Activated CD8-positive, alpha-beta memory T cell treated with anti-CD3 and anti-CD28 coated beads, Interleukin-2, amount 10 ng/mL, durations not matched to agents 7 days and 5 days (primary cell): ENCODE data around the gene OR7A17. TPM values are rescaled to one million over a fixed set of nuclear protein-coding genes. Genes with fewer than 3 reads are reported as not detected.

Experiments used
- ATAC-seq: fragments of 150-1000 bp; cut with Tn5 transposase; one replicate; pipeline ENCODE4 v1.10.0; 2021; ENCODE audit warnings: moderate library complexity
- CTCF ChIA-PET: fragments of 350-600 bp; sonication (Branson Sonifier 250); formaldehyde crosslinking; loops from one replicate; lab custom pipeline; 2021; ENCODE audit warnings: antibody characterized with exemption; lab: Charles Lee
- DNase-seq: peaks from one replicate; pipeline ENCODE4 v3.0.0-alpha.2; 2020
- H3K27ac Mint-ChIP-seq: one replicate; pipeline ENCODE4 v1.8.0; 2021; ENCODE audit warnings: mild to moderate bottlenecking, mixed read lengths
- H3K27me3 Mint-ChIP-seq: one replicate; pipeline ENCODE4 v1.8.0; 2021; ENCODE audit warnings: mixed read lengths
- H3K36me3 Mint-ChIP-seq: one replicate; pipeline ENCODE4 v1.8.0; 2021; ENCODE audit warnings: mild to moderate bottlenecking, mixed read lengths
- H3K4me1 Mint-ChIP-seq: one replicate; pipeline ENCODE4 v1.8.0; 2021; ENCODE audit warnings: mixed read lengths
- H3K4me3 Mint-ChIP-seq: one replicate; pipeline ENCODE4 v1.8.0; 2021; ENCODE audit warnings: mild to moderate bottlenecking, moderate library complexity, mixed read lengths
- H3K9me3 Mint-ChIP-seq: one replicate; pipeline ENCODE4 v1.8.0; 2022; ENCODE audit warnings: low read depth, mixed read lengths
- total RNA-seq, 2 experiments: library from RNA; stranded (reverse); gene quantifications; one replicate each; pipeline ENCODE4 v1.2.3, GENCODE V29; 2021

Gene OR7A17
- total RNA-seq, 2 experiments from 2014 or later, result not detected

- ATAC-seq, result no peak
- CTCF ChIA-PET, result no interaction called here
- Mint-ChIP-seq H3K9me3 (no peaks in the 10 kb centered on the region), H3K4me3 (no peak overlapping the region), H3K27ac (no peak overlapping the region), H3K36me3 (no peaks in the 10 kb centered on the region), H3K4me1 (no peaks in the 10 kb centered on the region), H3K27me3 (peaks cover 7% of the 10 kb centered on the region)
- no peak for DNase-seq
Observed at GRCh38 chr19:14840206-14840605, 45.7 kb downstream of the OR7A17 start.

DNA sequence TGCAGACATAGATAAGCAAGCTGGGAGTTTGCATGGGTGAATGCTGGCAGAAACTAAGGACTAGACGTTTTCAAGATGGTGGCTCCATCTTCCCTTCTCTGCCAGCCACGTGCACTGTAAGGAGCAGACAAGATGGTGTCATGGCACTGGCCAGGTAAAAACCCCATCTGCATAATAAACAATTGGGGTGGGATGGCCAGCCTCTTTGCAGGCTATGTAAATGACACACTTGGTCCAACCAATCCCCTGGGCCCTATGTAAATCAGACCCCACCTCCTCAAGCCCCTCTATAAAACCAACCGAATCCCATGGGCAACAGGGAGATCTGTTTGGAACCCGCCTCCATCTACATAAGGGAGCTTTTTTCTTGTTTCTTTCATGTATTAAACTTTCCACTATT is 48.5 kb downstream of the OR7A17 start:
- CTCF ChIA-PET, result no interaction called here

DNA sequence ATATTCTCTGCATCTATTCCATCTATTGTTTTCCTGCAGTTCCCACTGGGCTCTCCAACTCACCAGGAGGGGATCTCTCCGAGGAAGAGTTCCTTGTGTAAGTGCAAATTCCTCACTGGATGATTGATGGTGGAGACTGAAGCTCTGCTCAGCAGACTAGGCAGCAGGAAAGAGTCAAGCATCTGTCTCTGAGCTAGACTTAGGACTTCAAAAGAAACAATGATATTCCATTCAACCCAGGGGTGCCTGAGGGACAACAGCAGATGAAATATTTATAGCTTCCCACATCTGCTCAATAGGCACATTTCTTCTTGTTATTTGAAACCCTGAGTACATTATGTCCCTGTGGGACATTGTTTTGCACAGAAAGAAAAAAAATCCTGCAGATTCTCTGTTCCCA is 50.9 kb downstream of the OR7A17 start, which contains the start of the genes OR7A5 and OR7C1:
TSS of gene OR7A5 (minus strand) at position 175 of the 400 bp plus-strand sequence. CDS start 6,944 bp downstream, outside the sequence.
TSS of gene OR7C1 (minus strand) at position 175 of the 400 bp plus-strand sequence. CDS start 35,049 bp downstream, outside the sequence.
- Mint-ChIP-seq H3K9me3 (no peaks in the 10 kb centered on the region), H3K4me1 (no peaks in the 10 kb centered on the region), H3K27ac (no peak within 1 kb of the TSS), H3K27me3 (no peaks in the 10 kb centered on the region), H3K4me3 (no peak within 1 kb of the TSS), H3K36me3 (no peaks in the 10 kb centered on the region)
- ATAC-seq (no peak), DNase-seq (no peak)
- CTCF ChIA-PET, result no interaction called here

More for the DNA sequence above, 48.5 kb downstream of the OR7A17 start:
- DNase-seq (no peak), ATAC-seq (no peak)
- H3K27ac Mint-ChIP-seq, result no peak overlapping the region
- H3K36me3 Mint-ChIP-seq, result no peaks in the 10 kb centered on the region
- H3K9me3 Mint-ChIP-seq, result no peaks in the 10 kb centered on the region
- H3K27me3 Mint-ChIP-seq, result peaks cover 4% of the 10 kb centered on the region
- H3K4me3 Mint-ChIP-seq, result no peak overlapping the region
- H3K4me1 Mint-ChIP-seq, result no peaks in the 10 kb centered on the region

GRCh38 chr19:14830702-14831101 is 55.2 kb downstream of the OR7A17 start:
- H3K9me3 Mint-ChIP-seq, result no peaks in the 10 kb centered on the region
- H3K4me1 Mint-ChIP-seq, result no peaks in the 10 kb centered on the region
- no peak for ATAC-seq
- peaks cover 13% of the 10 kb centered on the region for H3K27me3 Mint-ChIP-seq
- CTCF ChIA-PET, result no interaction called here
- no peak overlapping the region for H3K4me3 Mint-ChIP-seq
- H3K36me3 Mint-ChIP-seq, result no peaks in the 10 kb centered on the region
- no peak overlapping the region for H3K27ac Mint-ChIP-seq
- DNase-seq, result no peak

Other genes starting within 250 kb of the OR7A17 start
- not detected for gene ADGRE3, start 211.3 kb downstream of the OR7A17 start, total RNA-seq
- 10 to 100 TPM in 1 of 2 experiments, 1 to 10 TPM in 1; 8.5 to 11.1 TPM for gene ZNF333, start 196.1 kb downstream of the OR7A17 start, total RNA-seq
- gene ADGRE2, start 107.6 kb downstream of the OR7A17 start, total RNA-seq, result under 1 TPM; 0.49 to 0.50 TPM
- not detected for gene OR7A5, start 50.9 kb downstream of the OR7A17 start, total RNA-seq
- gene OR7C1, start 50.9 kb downstream of the OR7A17 start, total RNA-seq, result not detected
- gene OR7A10, start 37.2 kb downstream of the OR7A17 start, total RNA-seq, result not detected
- not detected for gene OR7C2, start 55.4 kb upstream of the OR7A17 start, total RNA-seq
- not detected for gene SLC1A6, start 93.7 kb upstream of the OR7A17 start, total RNA-seq
- not detected for gene CASP14, start 163.3 kb upstream of the OR7A17 start, total RNA-seq
- gene OR1I1, start 196.1 kb upstream of the OR7A17 start, total RNA-seq, result not detected
- gene SYDE1, start 221.3 kb upstream of the OR7A17 start, total RNA-seq, result under 1 TPM; 0.07 to 0.09 TPM